ENCODE measurements around the gene PLTP. TPM values are rescaled to one million over a fixed set of nuclear protein-coding genes. Genes with fewer than 3 reads are reported as not detected.

The PLTP gene
- total RNA-seq, 1 experiment from 2014 or later = 61.5 TPM

DNA sequence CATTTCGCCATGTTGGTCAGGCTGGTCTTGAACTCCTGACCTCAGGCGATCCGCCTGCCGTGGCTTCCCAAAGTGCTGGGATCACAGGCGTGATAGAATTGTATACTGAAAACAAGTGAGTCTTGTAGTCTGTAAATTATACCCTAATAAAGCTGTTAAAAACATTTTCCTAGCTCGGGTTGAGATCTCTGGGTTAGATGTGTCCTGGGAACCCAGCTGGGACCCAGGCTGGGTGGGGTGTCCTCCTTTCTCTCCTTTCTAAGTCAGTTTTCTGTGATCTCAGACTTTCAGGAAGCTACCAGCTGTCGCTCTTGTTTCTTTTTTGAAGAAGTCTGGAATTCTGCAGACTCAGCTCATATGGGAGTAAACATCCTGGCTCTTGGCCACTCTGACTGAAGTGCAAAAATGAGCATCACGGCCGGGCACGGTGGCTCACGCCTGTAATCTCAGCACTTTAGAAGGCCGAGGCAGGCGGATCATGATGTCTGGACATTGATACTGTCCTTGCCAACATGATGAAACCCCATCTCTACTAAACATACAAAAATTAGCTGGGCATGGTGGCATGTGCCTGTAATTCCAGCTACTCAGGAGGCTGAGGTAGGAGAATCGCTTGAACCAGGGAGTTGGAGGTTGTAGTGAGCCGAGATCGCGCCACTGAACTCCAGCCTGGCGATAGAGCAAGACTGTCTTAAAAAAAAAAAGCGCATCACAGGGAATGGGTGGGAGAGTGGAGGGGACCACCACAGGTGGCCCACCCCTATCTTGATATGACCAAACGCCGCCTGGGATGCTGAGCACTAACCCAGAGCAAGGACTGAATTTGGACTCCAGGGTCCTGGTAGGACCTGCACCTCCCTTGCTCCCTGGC lies 12.7 kb upstream of the PLTP start:
- DNase-seq = no peak
- H3K27me3 ChIP-seq (ENCODE audit: low read length) = no peaks in the 10 kb centered on the region
- ChIA-PET CTCF (interaction anchor here (0.6 to 0.8 kb wide), 2 partner anchors 46 to 302 kb away, joined by 4 to 5 read pairs; no protein-coding TSS in a partner anchor), POLR2A (ENCODE audit: unreplicated experiment) (interaction anchor here (0.7 to 0.8 kb wide), 2 partner anchors 19 to 1382 kb away, joined by 4 read pairs; no protein-coding TSS in a partner anchor)
- no peak overlapping the region for H2AFZ ChIP-seq (ENCODE audit: low read length)
- peak; percentile 39 for ATAC-seq
- no peaks in the 10 kb centered on the region for H3K9me3 ChIP-seq (ENCODE audit: low read length)
- H4K20me1 ChIP-seq (ENCODE audit: low read length) = no peaks in the 10 kb centered on the region
- no peak overlapping the region for H3K4me3 ChIP-seq (ENCODE audit: low read length)
- no peak overlapping the region for H3K4me2 ChIP-seq (ENCODE audit: low read length)
- H3K4me1 ChIP-seq (ENCODE audit: insufficient read depth, low read length) = peaks cover 8% of the 10 kb centered on the region
- H3K79me2 ChIP-seq (ENCODE audit: low read length) = no peaks in the 10 kb centered on the region
- no peak overlapping the region for H3K27ac ChIP-seq (ENCODE audit: low read length)
- BruUV-seq (replicated peaks) = no TSS peak
- TF ChIP-seq, protein P1, sequence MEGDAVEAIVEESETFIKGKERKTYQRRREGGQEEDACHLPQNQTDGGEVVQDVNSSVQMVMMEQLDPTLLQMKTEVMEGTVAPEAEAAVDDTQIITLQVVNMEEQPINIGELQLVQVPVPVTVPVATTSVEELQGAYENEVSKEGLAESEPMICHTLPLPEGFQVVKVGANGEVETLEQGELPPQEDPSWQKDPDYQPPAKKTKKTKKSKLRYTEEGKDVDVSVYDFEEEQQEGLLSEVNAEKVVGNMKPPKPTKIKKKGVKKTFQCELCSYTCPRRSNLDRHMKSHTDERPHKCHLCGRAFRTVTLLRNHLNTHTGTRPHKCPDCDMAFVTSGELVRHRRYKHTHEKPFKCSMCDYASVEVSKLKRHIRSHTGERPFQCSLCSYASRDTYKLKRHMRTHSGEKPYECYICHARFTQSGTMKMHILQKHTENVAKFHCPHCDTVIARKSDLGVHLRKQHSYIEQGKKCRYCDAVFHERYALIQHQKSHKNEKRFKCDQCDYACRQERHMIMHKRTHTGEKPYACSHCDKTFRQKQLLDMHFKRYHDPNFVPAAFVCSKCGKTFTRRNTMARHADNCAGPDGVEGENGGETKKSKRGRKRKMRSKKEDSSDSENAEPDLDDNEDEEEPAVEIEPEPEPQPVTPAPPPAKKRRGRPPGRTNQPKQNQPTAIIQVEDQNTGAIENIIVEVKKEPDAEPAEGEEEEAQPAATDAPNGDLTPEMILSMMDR (conservative IDR thresholded peaks at IDR 0.05; ENCODE audit: low read depth, low read length) = no peak
- TF ChIP-seq EZH2phosphoT487 (IDR thresholded peaks at IDR 0.05; ENCODE audit: borderline replicate concordance, low read length) (no peak), EZH2 (IDR thresholded peaks at IDR 0.05; ENCODE audit: low read length, unreplicated experiment) (no peak)
- no peaks in the 10 kb centered on the region for H3K9me2 ChIP-seq (replicated peaks; ENCODE audit: low read length)
- no peaks in the 10 kb centered on the region for H3F3A ChIP-seq (ENCODE audit: low read length, unreplicated experiment)
- H3K9ac ChIP-seq (ENCODE audit: low read length) = no peak overlapping the region
- no peaks in the 10 kb centered on the region for H3K36me3 ChIP-seq (ENCODE audit: low read depth, low read length)
- intact Hi-C loops (cut with micrococcal nuclease) = no loop called here

- H3K79me2 ChIP-seq (ENCODE audit: low read length) = no peaks in the 10 kb centered on the region
- H3K36me3 ChIP-seq (ENCODE audit: low read depth, low read length) = no peaks in the 10 kb centered on the region
- POLR2A ChIA-PET (ENCODE audit: unreplicated experiment) = interaction anchor here (0.8 to 1.1 kb wide), 2 partner anchors 12 to 16 kb away, joined by 3 to 4 read pairs; no protein-coding TSS in a partner anchor
- H3K4me1 ChIP-seq (ENCODE audit: insufficient read depth, low read length) = peaks cover 8% of the 10 kb centered on the region
- DNase-seq = peak; percentile 59
- no peak overlapping the region for H3K27ac ChIP-seq (ENCODE audit: low read length)
- intact Hi-C loops (cut with micrococcal nuclease) = no loop called here
- no peak overlapping the region for H3K4me3 ChIP-seq (ENCODE audit: low read length)
- H4K20me1 ChIP-seq (ENCODE audit: low read length) = no peaks in the 10 kb centered on the region
- no peaks in the 10 kb centered on the region for H3K27me3 ChIP-seq (ENCODE audit: low read length)
- no peaks in the 10 kb centered on the region for H3F3A ChIP-seq (ENCODE audit: low read length, unreplicated experiment)
- H3K9me3 ChIP-seq (ENCODE audit: low read length) = no peaks in the 10 kb centered on the region
- CTCF ChIA-PET = no interaction called here
- no peak overlapping the region for H2AFZ ChIP-seq (ENCODE audit: low read length)
- H3K4me2 ChIP-seq (ENCODE audit: low read length) = peak overlapping the region; percentile 11; the same call in 1 of the 2 replicates
- no peak overlapping the region for H3K9ac ChIP-seq (ENCODE audit: low read length)
- H3K9me2 ChIP-seq (replicated peaks; ENCODE audit: low read length) = no peaks in the 10 kb centered on the region
- BruUV-seq (replicated peaks) = no TSS peak
- TF ChIP-seq EZH2phosphoT487 (IDR thresholded peaks at IDR 0.05; ENCODE audit: borderline replicate concordance, low read length) (no peak), EZH2 (IDR thresholded peaks at IDR 0.05; ENCODE audit: low read length, unreplicated experiment) (no peak)
- TF ChIP-seq, protein P1 (conservative IDR thresholded peaks at IDR 0.05; ENCODE audit: low read depth, low read length) = no peak
- ATAC-seq = peak; percentile 65
Observed at GRCh38 chr20:45921337-45922189, 9.6 kb upstream of the PLTP start.

Measured in PC-3 (cell line).